Right ventricle myocardium superior (tissue), 1 donor: ENCODE results near the gene MED19. TPM values are rescaled to one million over a fixed set of nuclear protein-coding genes. Genes with fewer than 3 reads are reported as not detected.
"Not testable (repeated sequence)": the region's sequence is repeated elsewhere in the genome, so short reads cannot be mapped to it uniquely, and the experiment has no call there.

ENCODE experiments used
- ATAC-seq: fragments of 200-7000 bp; cut with Tn5 transposase; one replicate; pipeline ENCODE4 v1.9.1; 2020; ENCODE audit warnings: mild to moderate bottlenecking; ENCODE audit not compliant: poor library complexity
- DNase-seq: peaks from one replicate; pipeline ENCODE4 v3.0.0-alpha.2; 2020
- intact Hi-C: fragments of 100-400 bp; cut with DNase I; formaldehyde crosslinking; loops from one replicate; pipeline ENCODE4 v1.11.2; 2022
- long read RNA-seq: library from polyadenylated mRNA; unstranded; transcript quantifications from one replicate; pipeline ENCODE4 v2.0.0, GENCODE V29; 2021
- total RNA-seq: library from RNA; stranded (reverse); fragmentation: NEBNext Ultra II Directional; extraction: Animal tissue kit (Norgen Biotek cat#: 25700); gene quantifications from one replicate; pipeline ENCODE4 v1.2.1, GENCODE V29; 2021
- donor health status: DM: no; HTN: yes; CAD: no; lungs with severe emphysema.

MED19 gene
- 7.7 TPM for total RNA-seq
- long read RNA-seq, transcript MED19-202 (5 exons, 1,203 nt) = major isoform, 20 of 22 reads
- long read RNA-seq, partial matches to known transcripts = 0 of 22 reads
- long read RNA-seq, other reads (novel, unspliced or antisense) = 2 of 22 reads

- ATAC-seq = peak; percentile 65
- DNase-seq = peak; percentile 84
- intact Hi-C loops = no loop called here
Observed at GRCh38 chr11:57711414-57712255, at the start of gene MED19. MED19 (minus strand) TSS chr11:57712215; CDS start chr11:57712179, 36 bp downstream.

GRCh38 chr11:57758174-57758573 is 46.2 kb upstream of the MED19 start:
- ATAC-seq = no peak
- no peak for DNase-seq
- intact Hi-C loops = no loop called here

- ATAC-seq = no peak
- intact Hi-C loops = no loop called here
Observed at GRCh38 chr11:57752954-57753353, 40.9 kb upstream of the MED19 start.

DNA sequence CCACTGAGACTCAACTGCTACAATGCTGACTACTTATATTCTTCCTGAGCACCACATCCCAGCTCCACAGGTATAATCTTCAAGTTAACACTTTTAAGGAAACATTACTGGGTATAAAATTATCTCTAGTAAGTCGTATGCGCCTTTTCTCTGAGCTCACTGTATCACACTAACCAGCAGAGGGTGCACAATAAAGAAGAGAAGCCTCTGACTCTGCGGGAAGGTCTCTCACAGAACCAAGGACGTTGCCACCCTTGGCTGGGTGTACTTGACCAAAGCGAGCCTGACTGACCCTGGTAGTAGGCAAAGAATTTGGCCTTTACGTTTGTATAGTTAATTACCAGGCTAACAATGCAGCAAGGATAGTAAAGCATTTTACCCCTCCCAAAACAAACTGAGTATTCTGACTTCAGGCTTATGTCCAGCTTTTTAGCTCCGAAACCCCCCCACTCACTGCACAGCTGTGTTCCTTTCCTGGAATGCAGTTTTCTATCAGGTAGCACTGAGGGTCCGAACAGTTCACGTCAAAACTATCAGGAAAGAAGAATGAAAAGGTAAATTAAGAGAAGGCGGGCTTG is 39.8 kb upstream of the MED19 start, which contains the start of gene BTBD18:
BTBD18 (minus strand) TSS at position 144 of the 578 bp plus-strand sequence. CDS start 631 bp downstream, outside the sequence.
- peak; percentile 88 for ATAC-seq

More at GRCh38 chr11:57752954-57753353, 40.9 kb upstream of the MED19 start:
- no peak for DNase-seq

GRCh38 chr11:57751176-57751575 is 39.2 kb upstream of the MED19 start:
- intact Hi-C loops = no loop called here
- DNase-seq = no peak

More for the DNA sequence above, 39.8 kb upstream of the MED19 start, which contains the start of gene BTBD18:
- DNase-seq = no peak
- intact Hi-C loops = no loop called here

DNA sequence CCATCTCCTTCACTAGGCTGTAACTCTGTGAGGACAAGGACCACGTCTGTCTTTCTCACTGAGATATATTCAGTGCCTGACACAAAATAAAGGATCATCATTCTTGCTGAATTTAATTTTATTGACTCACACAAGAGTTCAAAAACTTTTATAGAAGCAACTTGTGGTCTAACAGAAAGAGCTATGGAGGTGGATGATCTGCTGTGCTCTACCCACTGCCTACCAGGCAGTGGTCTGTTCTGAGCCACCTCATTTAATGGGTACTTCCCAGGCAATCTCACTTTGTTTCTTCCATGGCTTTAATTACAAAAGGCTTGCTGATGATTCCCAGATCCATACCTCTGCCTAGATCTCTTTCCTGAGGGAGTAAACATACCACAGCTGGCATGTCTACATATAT is 34.9 kb upstream of the MED19 start:
- no peak for ATAC-seq
- intact Hi-C loops = loop anchor here (10.0 kb wide), 1 partner anchor 58 kb away; no protein-coding TSS in a partner anchor
- DNase-seq = no peak

More at GRCh38 chr11:57751176-57751575, 39.2 kb upstream of the MED19 start:
- no peak for ATAC-seq

DNA sequence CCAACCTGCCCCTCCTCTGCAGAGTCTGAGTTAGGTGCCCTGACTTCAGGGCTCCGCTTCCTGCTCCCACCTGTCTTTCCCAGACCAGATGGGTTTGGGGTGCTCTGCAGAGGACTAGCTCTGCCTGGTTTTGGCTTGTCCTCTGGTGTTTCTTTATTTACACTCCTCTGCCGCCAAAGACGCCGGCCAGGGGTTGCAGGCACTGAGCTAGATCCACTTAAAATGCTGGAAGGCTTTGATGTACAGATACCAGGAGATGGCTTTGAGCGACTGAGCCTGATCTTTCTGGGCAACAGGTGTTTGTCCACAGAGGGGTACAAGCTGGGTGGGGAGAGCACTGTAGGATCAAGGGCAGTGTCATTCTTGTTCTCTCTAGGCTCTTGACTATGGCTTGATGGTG is 33.2 kb upstream of the MED19 start:
- DNase-seq (no peak), ATAC-seq (no peak)
- intact Hi-C loops = loop anchor here (10.0 kb wide), 1 partner anchor 60 kb away; no protein-coding TSS in a partner anchor

- DNase-seq (no peak), ATAC-seq (no peak)
- intact Hi-C loops = loop anchor here (10.0 kb wide), 1 partner anchor 60 kb away; no protein-coding TSS in a partner anchor
Observed at GRCh38 chr11:57744357-57744756, 32.3 kb upstream of the MED19 start.

- intact Hi-C loops = loop anchor here (10.0 kb wide), 1 partner anchor 63 kb away; no protein-coding TSS in a partner anchor
- no peak for ATAC-seq
- no peak for DNase-seq
Observed at GRCh38 chr11:57742087-57742452, 30.1 kb upstream of the MED19 start.

DNA sequence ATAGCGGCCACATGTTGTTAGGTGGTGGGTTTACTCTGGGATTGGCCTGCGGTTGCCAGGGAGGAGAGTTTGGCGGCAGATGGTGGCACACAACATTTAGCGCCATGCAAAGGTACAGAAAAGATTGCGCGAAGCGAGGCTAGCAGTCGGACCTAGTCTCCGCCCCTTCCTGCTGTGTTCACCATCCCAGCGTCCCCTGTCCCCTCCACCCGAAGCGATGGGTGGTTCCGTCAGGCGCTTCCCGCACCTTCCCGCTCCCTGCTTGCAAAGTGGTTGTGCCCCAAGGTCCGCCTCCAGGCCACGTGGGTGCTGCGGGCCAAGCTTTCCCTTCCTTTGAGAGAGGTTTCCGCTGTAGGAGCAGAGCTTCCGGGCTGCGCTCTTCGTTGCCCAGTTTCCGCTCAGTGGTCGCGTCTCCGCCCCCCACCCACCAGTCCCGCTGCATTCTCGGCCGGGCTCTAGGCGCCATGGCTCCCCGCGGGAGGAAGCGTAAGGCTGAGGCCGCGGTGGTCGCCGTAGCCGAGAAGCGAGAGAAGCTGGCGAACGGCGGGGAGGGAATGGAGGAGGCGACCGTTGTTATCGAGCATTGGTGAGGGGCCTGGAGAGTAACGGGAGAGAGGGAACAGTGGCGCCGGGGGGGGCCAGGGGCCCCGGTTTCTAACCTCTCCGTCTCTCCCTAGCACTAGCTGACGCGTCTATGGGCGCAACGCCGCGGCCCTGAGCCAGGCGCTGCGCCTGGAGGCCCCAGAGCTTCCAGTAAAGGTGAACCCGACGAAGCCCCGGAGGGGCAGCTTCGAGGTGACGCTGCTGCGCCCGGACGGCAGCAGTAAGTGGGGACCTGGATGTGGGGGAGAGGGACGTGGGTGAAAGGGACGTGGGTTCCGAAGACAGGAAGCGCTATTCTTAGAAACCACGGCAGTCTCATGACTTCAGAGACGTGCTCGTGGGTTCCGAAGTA is 29.4 kb upstream of the MED19 start, which contains the start of gene SELENOH:
SELENOH (plus strand) TSS at position 360 of the 955 bp plus-strand sequence; CDS start at position 465, 105 bp downstream.
- ATAC-seq = peak; percentile 97
- DNase-seq = peak; percentile 97
- intact Hi-C loops = loop anchor here (10.0 kb wide), 1 partner anchor 63 kb away; no protein-coding TSS in a partner anchor

DNA sequence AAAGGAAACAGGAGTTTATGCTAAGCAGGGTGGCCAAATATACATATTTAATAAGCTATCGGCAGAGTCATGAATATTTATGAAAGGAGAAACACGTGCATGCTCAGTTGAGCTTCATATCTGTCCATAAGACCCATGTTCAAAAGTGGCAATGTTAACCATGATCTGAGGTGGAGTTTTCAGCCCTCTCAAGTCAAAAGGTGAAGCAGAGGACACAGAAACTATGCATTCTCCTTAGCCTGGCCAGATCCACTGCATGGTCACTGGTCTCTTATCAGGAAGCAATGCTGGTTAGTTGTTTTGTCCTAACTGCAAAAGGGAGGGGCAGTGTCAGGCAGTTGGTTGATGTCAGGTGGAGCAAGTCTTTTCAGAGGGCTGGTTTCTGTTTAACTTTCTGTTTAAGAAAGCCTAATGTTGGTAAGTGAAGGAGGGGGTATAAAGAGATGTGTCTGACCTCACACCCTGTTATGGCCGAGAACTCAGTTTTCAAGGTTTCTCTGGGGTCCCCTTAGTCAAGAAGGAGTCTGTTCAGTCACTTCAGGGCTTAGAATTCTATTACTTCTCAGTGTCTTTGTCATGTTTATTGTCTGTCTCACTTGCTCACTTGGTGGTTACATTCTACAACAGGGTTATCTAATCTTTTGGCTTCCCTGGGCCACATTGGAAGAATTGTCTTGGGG is 23.7 kb upstream of the MED19 start:
- ATAC-seq (peak; percentile 58), DNase-seq (no peak)
- intact Hi-C loops = no loop called here

DNA sequence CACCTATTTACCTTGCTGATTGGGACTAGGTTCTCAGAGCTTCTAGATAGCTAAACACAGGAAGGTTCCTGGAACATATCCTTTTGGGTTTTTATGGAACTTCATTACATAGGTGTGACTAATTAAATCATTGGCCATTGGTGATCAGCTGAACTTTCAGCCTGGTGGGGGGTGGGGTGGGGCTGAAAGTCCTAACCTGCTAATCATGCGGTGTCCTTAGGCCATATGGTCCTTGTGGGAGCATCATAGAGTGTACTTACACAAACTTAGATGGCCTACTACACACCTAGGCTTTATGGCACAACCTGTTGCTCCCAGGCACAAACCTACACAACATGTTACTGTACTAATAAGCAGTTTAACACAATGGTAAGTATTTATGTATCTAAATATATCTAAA is 20.6 kb upstream of the MED19 start:
- intact Hi-C loops = no loop called here
- ATAC-seq (no peak), DNase-seq (no peak)

DNA sequence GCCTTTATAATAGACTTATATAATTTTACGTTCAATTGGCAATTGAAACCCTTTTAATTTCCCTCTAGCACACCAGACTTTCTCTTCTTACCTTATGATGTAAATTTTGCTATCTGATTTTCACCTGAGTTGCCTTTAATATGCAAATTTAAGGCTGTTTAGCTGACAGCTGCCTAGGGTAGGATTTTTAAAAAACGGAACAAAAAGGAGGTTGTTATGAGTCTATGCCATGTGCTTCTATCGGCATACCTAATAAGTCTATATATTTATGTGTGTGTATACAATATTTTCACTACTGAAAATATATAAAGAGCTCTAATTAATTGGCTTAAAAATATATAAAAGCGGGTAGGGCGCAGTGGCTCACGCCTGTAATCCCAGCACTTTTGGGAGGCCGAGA is 17.5 kb upstream of the MED19 start:
- DNase-seq (no peak), ATAC-seq (no peak)
- intact Hi-C loops = no loop called here

GRCh38 chr11:57728829-57729228 is 16.8 kb upstream of the MED19 start:
- ATAC-seq (no peak), DNase-seq (no peak)
- intact Hi-C loops = no loop called here

- ATAC-seq (no peak), DNase-seq (no peak)
- intact Hi-C loops = no loop called here
Observed at GRCh38 chr11:57727185-57727584, 15.2 kb upstream of the MED19 start.

DNA sequence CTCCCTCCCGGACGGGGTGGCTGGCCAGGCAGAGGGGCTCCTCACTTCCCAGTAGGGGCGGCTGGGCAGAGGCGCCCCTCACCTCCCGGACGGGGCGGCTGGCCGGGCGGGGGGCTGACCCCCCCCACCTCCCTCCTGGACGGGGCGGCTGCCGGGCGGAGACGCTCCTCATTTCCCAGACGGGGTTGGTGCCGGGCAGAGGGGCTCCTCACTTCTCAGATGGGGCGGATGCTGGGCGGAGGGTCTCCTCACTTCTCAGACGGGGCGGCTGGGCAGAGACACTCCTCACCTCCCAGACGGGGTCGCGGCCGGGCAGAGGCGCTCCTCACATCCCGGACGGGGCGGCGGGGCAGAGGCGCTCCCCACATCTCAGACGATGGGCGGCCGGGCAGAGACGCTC is 4.7 kb upstream of the MED19 start:
- intact Hi-C loops, DNase-seq, ATAC-seq: not testable (repeated sequence)

DNA sequence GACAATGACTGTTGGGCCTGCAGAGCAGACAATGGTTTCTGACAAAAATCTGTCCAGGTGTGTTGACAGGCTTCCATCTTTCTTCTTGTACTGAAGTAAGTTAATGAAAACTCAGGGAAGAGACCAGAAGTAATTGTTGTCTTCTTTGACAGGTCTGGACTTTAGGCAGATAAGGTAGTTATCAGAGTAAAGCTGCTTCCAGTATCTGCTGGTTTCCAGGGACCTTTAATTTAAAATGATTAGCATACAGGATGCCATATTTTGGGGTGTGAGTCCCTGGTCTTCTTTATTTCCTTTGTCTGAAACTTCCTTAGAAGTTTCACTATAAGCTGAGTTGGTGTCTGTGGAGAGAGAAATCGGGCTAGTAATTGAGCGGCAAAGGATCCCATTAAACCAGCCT is 1.8 kb upstream of the MED19 start:
- intact Hi-C loops = no loop called here
- ATAC-seq (no peak), DNase-seq (no peak)
